Progenitor cell of endocrine pancreas (in vitro differentiated cells): Measurements from ENCODE around the gene SEM1. TPM values are rescaled to one million over a fixed set of nuclear protein-coding genes. Genes with fewer than 3 reads are reported as not detected.
"Not testable (repeated sequence)": the region's sequence is repeated elsewhere in the genome, so short reads cannot be mapped to it uniquely, and the experiment has no call there.

Experiments used
- DNase-seq: peaks from one replicate; pipeline ENCODE4 v3.0.0; 2021; ENCODE audit warnings: low spot score; ENCODE audit not compliant: unreplicated experiment
- H3K27ac Mint-ChIP-seq: 2 replicates; pipeline ENCODE4 v1.8.0; 2021; ENCODE audit warnings: mild to moderate bottlenecking, moderate library complexity, mixed read lengths
- H3K27me3 Mint-ChIP-seq: 2 replicates; pipeline ENCODE4 v1.8.0; 2021; ENCODE audit warnings: mixed read lengths
- H3K36me3 Mint-ChIP-seq: 2 replicates; pipeline ENCODE4 v1.8.0; 2022; ENCODE audit warnings: mixed read lengths; ENCODE audit not compliant: insufficient read depth
- H3K4me1 Mint-ChIP-seq: 2 replicates; pipeline ENCODE4 v1.8.0; 2021; ENCODE audit warnings: low read depth, mixed read lengths
- H3K4me3 Mint-ChIP-seq: 2 replicates; pipeline ENCODE4 v1.8.0; 2021; ENCODE audit warnings: low read depth, mild to moderate bottlenecking, moderate library complexity, mixed read lengths
- H3K9me3 Mint-ChIP-seq: 2 replicates; pipeline ENCODE4 v1.8.0; 2021; ENCODE audit warnings: low read depth, mixed read lengths
- total RNA-seq: library from RNA; stranded (reverse); gene quantifications from 2 replicates; pipeline ENCODE4 v1.2.1, GENCODE V29; 2021
- TF ChIP-seq, protein P1 (sequence below): fragments of 200-600 bp; sonication (generic); IDR thresholded peaks from one replicate; pipeline ENCODE4 v1.5.0; 2021; ENCODE audit warnings: antibody characterized with exemption, mild to moderate bottlenecking; ENCODE audit not compliant: unreplicated experiment

The SEM1 gene
- total RNA-seq, 1 donor from 2014 or later, result 64.2 TPM

DNA sequence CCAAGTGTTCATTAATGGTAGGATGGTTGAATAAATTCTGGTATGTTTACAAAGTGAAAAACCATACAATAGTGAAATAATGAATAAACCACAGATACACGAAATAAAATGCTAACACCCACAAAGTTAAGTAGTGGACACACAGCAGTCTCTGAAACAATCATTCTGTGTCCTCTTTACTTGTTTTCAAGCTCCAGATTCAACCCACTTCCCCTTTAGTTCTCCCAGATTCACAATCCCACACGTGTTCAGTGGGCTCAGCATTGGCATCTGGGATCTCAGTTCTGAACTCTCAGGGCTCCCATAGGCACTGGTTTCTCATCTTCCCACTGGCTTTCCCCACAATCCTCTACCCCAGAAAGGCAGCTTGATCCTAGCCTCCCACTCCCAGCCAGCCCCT lies 44.9 kb downstream of the SEM1 start:
- H3K36me3 Mint-ChIP-seq, result no peaks in the 10 kb centered on the region
- H3K27me3 Mint-ChIP-seq, result no peaks in the 10 kb centered on the region
- H3K9me3 Mint-ChIP-seq, result no peaks in the 10 kb centered on the region
- no peaks in the 10 kb centered on the region for H3K4me1 Mint-ChIP-seq
- no peak overlapping the region for H3K4me3 Mint-ChIP-seq
- no peak overlapping the region for H3K27ac Mint-ChIP-seq
- TF ChIP-seq, protein P1, sequence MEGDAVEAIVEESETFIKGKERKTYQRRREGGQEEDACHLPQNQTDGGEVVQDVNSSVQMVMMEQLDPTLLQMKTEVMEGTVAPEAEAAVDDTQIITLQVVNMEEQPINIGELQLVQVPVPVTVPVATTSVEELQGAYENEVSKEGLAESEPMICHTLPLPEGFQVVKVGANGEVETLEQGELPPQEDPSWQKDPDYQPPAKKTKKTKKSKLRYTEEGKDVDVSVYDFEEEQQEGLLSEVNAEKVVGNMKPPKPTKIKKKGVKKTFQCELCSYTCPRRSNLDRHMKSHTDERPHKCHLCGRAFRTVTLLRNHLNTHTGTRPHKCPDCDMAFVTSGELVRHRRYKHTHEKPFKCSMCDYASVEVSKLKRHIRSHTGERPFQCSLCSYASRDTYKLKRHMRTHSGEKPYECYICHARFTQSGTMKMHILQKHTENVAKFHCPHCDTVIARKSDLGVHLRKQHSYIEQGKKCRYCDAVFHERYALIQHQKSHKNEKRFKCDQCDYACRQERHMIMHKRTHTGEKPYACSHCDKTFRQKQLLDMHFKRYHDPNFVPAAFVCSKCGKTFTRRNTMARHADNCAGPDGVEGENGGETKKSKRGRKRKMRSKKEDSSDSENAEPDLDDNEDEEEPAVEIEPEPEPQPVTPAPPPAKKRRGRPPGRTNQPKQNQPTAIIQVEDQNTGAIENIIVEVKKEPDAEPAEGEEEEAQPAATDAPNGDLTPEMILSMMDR, result no peak
- DNase-seq, result no peak

DNA sequence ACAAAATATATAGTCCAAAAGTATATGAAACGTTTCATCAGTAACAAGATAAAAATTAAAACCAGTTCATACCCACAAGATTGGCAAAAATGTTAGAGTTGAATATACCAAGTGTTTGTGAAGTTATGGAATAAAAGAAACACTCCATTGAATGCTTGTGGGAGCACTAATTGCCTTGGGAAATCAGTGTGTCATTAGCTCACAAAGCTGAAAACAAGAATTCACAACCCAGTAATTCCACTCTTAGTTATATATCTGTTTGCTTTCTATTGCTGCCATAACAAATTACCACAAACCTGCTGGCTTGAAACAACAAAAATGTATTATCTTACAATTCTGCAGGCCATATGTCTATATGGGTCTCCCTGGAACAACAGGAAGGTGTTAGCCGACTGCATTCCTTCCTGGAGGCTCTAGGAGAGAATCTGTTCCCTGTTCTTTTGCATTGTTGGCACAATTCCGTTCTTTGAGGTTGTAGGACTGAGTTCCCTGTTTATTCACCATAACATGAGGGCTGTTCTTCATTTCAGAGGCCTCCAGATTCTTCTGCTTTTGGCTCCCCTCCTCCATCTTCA lies 45.7 kb downstream of the SEM1 start:
- Mint-ChIP-seq H3K4me3 (no peak overlapping the region), H3K4me1 (no peaks in the 10 kb centered on the region), H3K9me3 (no peaks in the 10 kb centered on the region), H3K27ac (no peak overlapping the region), H3K27me3 (no peaks in the 10 kb centered on the region), H3K36me3 (no peaks in the 10 kb centered on the region)
- DNase-seq, result no peak
- TF ChIP-seq, protein P1, result no peak

- TF ChIP-seq, protein P1, result no peak
- Mint-ChIP-seq H3K4me3 (no peak overlapping the region), H3K27ac (no peak overlapping the region), H3K36me3 (no peaks in the 10 kb centered on the region), H3K9me3 (no peaks in the 10 kb centered on the region), H3K4me1 (no peaks in the 10 kb centered on the region), H3K27me3 (no peaks in the 10 kb centered on the region)
- no peak for DNase-seq
Measured at GRCh38 chr7:96663457-96663856, 46.2 kb downstream of the SEM1 start.

DNA sequence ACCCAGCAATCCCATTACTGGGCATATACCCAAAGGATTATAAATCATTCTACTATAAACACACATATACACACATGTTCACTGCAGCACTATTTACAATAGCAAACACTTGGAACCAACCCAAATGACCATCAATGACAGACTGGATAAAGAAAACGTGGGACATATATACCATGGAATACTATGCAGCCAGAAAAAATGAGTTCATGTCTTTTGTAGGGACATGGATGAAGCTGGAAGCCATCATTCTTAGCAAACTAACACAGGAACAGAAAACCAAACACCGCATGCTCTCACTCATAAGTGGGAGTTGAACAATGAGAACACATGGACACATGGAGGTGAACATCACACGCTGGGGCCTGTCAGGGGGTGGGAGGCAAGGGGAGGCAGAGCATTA lies 47.5 kb downstream of the SEM1 start:
- not testable (repeated sequence) for H3K4me1 Mint-ChIP-seq, H3K36me3 Mint-ChIP-seq, DNase-seq, H3K4me3 Mint-ChIP-seq, H3K27ac Mint-ChIP-seq, H3K27me3 Mint-ChIP-seq, H3K9me3 Mint-ChIP-seq

- H3K27ac Mint-ChIP-seq, result no peak overlapping the region
- no peaks in the 10 kb centered on the region for H3K9me3 Mint-ChIP-seq
- DNase-seq, result no peak
- H3K4me3 Mint-ChIP-seq, result no peak overlapping the region
- H3K27me3 Mint-ChIP-seq, result no peaks in the 10 kb centered on the region
- TF ChIP-seq, protein P1, result no peak
- peaks cover 3% of the 10 kb centered on the region for H3K4me1 Mint-ChIP-seq
- H3K36me3 Mint-ChIP-seq, result no peaks in the 10 kb centered on the region
Measured at GRCh38 chr7:96658022-96658412, 51.6 kb downstream of the SEM1 start.

DNA sequence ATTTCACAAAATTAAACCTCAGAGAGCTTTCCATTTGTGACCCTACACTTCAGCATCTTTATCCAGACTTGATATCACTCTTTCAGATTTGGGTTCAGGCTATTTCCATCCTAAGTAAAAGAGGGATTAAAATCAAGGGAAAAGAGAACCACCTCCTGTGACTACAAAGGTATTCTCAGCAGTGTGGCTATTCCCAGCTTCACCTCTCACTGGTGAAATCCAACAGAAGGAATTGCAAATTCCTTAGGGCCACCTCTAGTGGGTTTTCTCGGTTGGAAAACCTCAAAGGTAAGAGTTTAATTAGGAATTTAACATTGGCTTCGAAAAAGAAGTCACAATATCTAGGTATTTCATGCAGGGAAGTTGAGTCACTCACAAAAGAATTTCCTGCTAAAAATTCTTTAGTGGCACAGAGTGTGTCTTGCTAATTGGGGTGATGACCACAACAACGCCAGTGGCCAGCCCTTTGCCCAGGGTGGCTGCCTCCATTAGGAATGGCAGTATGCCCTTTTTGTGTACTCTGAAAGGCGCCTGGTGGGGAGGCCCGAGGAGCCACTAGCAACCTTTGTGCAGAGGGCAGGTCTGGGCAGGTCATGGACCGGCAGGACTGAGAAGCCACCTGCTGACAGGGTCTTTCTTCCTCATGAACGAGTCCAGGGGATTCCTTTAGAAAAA lies 52.2 kb downstream of the SEM1 start:
- no peak for DNase-seq
- Mint-ChIP-seq H3K4me1 (peaks cover 3% of the 10 kb centered on the region), H3K27me3 (no peaks in the 10 kb centered on the region), H3K36me3 (no peaks in the 10 kb centered on the region), H3K9me3 (peaks cover 3% of the 10 kb centered on the region), H3K27ac (no peak overlapping the region), H3K4me3 (no peak overlapping the region)
- TF ChIP-seq, protein P1, result no peak
